GM19463 (cell line): ENCODE data around the gene LTF.
"Not testable (repeated sequence)": the region's sequence is repeated elsewhere in the genome, so short reads cannot be mapped to it uniquely, and the experiment has no call there.

Source experiments
- ATAC-seq: cut with Tn5 transposase; IDR thresholded peaks from one replicate; pipeline ENCODE4 v1.9.1; 2021; ENCODE audit warnings: mild to moderate bottlenecking, moderate library complexity; ENCODE audit not compliant: unreplicated experiment

Gene LTF

GRCh38 chr3:46464326-46465195 is at the start of gene LTF:
LTF (minus strand) TSS chr3:46464905; CDS start chr3:46464867, 38 bp downstream.
- no peak for ATAC-seq

GRCh38 chr3:46512191-46512749 is 47.6 kb upstream of the LTF start:
- ATAC-seq: no peak

DNA sequence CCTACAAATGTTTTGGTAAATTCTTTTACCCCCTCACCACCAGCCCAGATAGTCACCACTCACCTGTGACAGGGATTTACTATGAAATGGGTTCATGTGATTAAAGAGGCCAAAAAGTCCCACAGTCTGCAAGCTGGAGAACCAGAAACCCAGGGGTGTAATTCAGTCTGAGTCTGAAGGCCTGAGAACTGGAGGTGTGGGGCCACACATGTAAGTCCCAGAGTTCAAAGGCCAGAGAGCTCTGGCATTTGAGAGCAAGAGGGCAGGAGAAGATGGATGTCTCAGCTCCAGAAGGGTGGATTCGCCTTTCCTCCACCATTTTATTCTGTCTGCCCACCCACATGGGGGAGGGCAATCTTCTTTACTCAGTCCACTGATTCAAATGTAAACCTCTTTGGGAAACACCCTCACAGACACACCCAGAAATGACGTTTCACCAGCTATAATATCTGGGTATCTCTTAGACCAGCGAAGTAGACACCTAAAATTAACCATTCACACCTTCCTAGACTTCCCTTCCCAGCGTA is 45.0 kb upstream of the LTF start:
- ATAC-seq: no peak

GRCh38 chr3:46508850-46509591 is 44.3 kb upstream of the LTF start:
- no peak for ATAC-seq

- no peak for ATAC-seq
Measured at GRCh38 chr3:46506526-46506925, 41.8 kb upstream of the LTF start.

DNA sequence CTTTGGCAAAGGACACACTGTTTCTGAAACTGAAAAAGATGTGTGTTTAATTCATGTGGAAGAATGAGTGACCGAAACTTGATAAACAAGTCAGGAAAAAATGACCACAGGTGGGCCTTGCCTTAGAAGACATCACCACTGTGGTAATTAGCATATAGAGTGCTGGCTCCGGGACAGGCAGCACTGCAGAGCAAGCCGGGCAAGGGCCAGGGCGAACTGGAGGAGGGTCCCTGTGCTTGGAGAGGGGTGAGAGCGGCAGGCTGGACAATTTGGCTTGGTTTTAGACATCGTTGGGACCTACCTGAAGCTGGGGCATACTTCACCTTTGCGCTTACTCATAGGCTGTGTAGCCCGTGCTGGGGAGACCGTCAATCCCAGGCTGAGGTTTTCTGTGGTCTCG is 41.2 kb upstream of the LTF start:
- ATAC-seq: no peak

- ATAC-seq: no peak
Measured at GRCh38 chr3:46504789-46505188, 40.1 kb upstream of the LTF start.

GRCh38 chr3:46503200-46503874 is 38.6 kb upstream of the LTF start:
- ATAC-seq: no peak

GRCh38 chr3:46501702-46502101 is 37.0 kb upstream of the LTF start:
- no peak for ATAC-seq

DNA sequence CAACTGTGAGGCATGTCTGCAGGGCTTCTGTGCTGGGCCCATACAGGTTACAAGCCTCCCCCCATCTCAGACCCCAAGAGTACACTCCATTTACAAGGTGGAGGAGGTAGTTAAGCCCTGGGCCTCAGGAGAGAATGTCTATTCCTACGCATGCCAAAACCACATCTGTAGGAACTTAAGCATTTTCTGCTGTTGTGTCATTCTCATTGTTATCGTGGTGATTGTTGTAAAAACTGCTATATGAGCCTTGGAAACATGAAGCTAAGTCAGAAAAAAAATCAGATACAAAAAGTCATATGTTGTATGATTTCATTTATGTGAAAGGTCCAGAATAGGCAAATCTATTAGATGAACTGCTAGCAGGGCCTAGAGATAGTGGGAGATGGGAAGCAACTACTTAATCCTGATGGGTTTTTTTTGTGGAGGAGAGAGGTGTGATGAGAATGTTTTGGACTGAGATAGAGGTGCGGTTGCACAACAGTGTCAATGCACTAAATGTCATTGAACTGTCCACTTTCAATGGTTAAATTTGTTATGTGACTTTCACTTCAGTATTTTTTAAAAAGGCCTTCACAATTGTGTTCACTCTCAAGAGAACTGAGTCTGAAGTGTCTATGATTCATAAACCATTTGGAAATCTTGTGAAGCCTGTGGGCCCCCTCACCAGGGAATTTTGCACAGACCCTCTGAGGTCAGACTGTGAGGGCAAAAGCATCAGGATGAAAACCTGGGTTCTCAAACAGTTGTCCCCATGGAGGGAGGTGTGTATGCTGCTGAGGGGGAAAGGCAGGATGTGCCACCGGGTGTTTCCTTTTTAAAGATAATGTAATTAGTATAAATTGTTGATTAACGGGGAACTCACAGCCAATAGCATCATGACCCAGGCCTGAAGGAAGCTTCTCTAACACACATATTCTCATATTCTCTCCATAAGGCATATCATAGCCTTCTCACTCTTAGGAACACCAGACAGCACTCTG is 36.2 kb upstream of the LTF start:
- ATAC-seq: no peak

- ATAC-seq: no peak
Measured at GRCh38 chr3:46498916-46499519, 34.3 kb upstream of the LTF start.

DNA sequence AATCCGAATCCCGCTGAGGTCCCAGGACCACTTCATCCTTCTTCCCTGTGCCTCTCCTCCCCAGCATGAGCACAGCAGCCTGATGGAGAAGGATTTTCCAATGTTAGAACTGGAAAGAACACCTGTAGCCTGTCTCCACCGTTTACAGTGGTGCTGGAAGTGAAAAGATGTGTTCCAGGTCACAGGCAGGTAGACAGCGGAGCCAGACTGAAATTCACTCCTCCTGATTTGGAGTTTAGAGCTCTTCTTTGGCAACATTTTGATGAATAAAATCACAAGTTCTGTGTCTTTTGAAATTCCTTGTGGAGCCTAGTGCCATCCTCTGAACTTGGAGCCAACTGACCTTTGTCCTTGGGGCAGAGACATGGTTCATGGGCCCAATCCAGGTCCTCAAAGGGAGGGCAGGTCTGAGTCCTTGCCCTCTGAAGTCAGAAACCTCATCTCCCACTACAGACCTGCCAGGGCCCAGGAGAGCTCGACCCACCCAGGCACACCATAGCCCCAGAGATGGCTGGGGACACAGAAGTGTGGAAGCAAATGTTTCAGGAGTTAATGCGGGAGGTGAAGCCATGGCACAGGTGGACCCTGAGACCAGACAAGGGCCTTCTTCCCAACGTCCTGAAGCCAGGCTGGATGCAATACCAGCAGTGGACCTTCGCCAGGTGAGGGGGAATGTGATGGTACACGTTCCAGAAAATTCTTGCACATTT is 33.0 kb upstream of the LTF start, which contains the start of gene RTP3:
RTP3 (plus strand) TSS at position 421 of the 710 bp plus-strand sequence; CDS start at position 508, 87 bp downstream.
- no peak for ATAC-seq

- ATAC-seq: no peak
Measured at GRCh38 chr3:46496746-46497555, 32.2 kb upstream of the LTF start.

DNA sequence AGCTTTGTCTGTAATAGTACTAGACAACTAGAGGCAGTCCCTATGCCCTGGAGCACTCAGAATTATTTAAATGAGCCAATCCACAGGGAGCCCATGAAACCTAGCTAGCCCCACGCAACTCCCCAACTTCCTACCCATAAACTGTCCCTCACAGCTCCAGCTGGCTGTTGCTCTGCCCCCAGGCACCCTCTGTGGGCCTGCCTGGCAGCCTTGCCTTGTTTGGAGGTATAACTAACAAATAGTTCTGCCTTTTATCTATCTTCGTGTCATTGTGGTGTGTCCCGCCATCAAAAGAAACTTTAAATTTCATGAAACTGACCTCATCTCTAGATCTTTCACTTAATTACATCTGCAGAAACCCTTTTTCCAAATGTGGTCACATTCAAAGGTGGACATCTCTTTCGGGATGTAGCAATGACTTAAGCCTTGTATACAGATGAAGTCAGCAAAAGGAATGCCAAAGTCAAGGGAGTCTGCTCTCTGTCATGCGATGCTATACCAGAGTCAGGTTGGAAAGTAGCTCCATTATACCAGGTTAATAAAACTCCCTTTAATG is 31.3 kb upstream of the LTF start:
- no peak for ATAC-seq

GRCh38 chr3:46494491-46494890 is 29.8 kb upstream of the LTF start:
- not testable (repeated sequence) for ATAC-seq

DNA sequence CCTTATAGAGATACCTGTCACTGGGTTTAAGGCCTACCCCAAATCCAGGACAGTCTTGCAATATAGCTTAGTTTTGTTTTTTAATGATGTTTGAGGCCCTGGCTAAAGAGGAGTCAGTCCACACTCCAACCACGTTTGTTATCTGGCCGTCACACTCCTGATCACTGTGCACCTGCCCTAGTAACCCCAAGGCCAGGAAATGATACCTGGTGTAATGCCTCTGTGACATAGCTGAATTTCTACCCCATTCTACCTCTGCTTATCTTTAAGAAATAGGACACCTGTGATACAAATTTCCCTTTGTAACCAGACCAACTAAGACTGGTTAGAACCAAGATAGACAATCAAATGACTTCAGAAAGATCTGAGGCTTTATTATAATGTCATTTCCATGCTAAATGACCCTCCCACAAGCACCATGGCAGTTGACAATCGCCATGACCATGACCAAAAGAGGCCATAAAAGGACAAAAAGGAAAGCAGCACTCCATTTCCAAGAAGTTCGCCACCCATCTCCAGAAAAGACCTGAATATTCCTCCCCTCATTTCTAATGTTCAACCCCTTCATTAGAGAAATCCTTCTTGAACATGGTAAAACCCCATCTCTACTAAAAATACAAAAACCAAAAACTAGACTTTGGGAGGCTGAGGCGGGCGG is 28.3 kb upstream of the LTF start:
- ATAC-seq: no peak
